ENCODE results near the gene SYCP2.

Gene SYCP2

GRCh38 chr20:59940129-59940955 lies 6.9 kb upstream of the SYCP2 start, which contains the start of the genes FAM217B and PPP1R3D:
Gene FAM217B (plus strand): TSS chr20:59940389. CDS start chr20:59943944, 3,555 bp downstream.
Gene PPP1R3D (minus strand): TSS chr20:59940305. CDS start chr20:59939931, 374 bp downstream.
- H3K4me2 ChIP-seq (ENCODE audit: low read depth, low read length, poor library complexity, severe bottlenecking) = peak within 1 kb of the TSS; percentile 76
- no peaks in the 10 kb centered on the region for H4K20me1 ChIP-seq (ENCODE audit: low read depth, low read length)
- H3K27ac ChIP-seq (ENCODE audit: low read depth, low read length) = peak within 1 kb of the TSS; percentile 74
- no peaks in the 10 kb centered on the region for H3K27me3 ChIP-seq (ENCODE audit: low read length)
- peaks cover 22% of the 10 kb centered on the region for H3K36me3 ChIP-seq (ENCODE audit: low read length)
- TF ChIP-seq CTCF (IDR thresholded peaks at IDR 0.05; ENCODE audit: insufficient read depth, low read length, poor library complexity, severe bottlenecking) (no peak), EZH2phosphoT487 (conservative IDR thresholded peaks at IDR 0.05; ENCODE audit: low read length) (no peak)
- no peaks in the 10 kb centered on the region for H3K9me3 ChIP-seq (ENCODE audit: insufficient read depth, low read length)
- peak within 1 kb of the TSS; percentile 77 for H3K9ac ChIP-seq (ENCODE audit: low read length)
- H3K9me2 ChIP-seq (replicated peaks; ENCODE audit: insufficient read depth, low read length) = no peaks in the 10 kb centered on the region
- H2AFZ ChIP-seq (ENCODE audit: low read depth, low read length, severe bottlenecking) = peak within 1 kb of the TSS; percentile 99
- H3K79me2 ChIP-seq (ENCODE audit: insufficient read depth, low read length) = peaks cover 15% of the 10 kb centered on the region
- peaks cover 23% of the 10 kb centered on the region for H3F3A ChIP-seq (ENCODE audit: insufficient read depth)
- peak within 1 kb of the TSS; percentile 65 for H3K4me3 ChIP-seq (ENCODE audit: insufficient read depth, low read length, poor library complexity, severe bottlenecking)

- peaks cover 22% of the 10 kb centered on the region for H3K36me3 ChIP-seq (ENCODE audit: low read length)
- H3K79me2 ChIP-seq (ENCODE audit: insufficient read depth, low read length) = peaks cover 15% of the 10 kb centered on the region
- H3K9me3 ChIP-seq (ENCODE audit: insufficient read depth, low read length) = no peaks in the 10 kb centered on the region
- peak overlapping the region; percentile 65 for H3K4me3 ChIP-seq (ENCODE audit: insufficient read depth, low read length, poor library complexity, severe bottlenecking)
- H2AFZ ChIP-seq (ENCODE audit: low read depth, low read length, severe bottlenecking) = peak overlapping the region; percentile 99
- no peak overlapping the region for H3K27ac ChIP-seq (ENCODE audit: low read depth, low read length)
- H3K4me2 ChIP-seq (ENCODE audit: low read depth, low read length, poor library complexity, severe bottlenecking) = peak overlapping the region; percentile 76
- no peaks in the 10 kb centered on the region for H3K9me2 ChIP-seq (replicated peaks; ENCODE audit: insufficient read depth, low read length)
- no peaks in the 10 kb centered on the region for H3K27me3 ChIP-seq (ENCODE audit: low read length)
- peaks cover 23% of the 10 kb centered on the region for H3F3A ChIP-seq (ENCODE audit: insufficient read depth)
- H4K20me1 ChIP-seq (ENCODE audit: low read depth, low read length) = no peaks in the 10 kb centered on the region
- TF ChIP-seq EZH2phosphoT487 (conservative IDR thresholded peaks at IDR 0.05; ENCODE audit: low read length) (no peak), CTCF (IDR thresholded peaks at IDR 0.05; ENCODE audit: insufficient read depth, low read length, poor library complexity, severe bottlenecking) (no peak)
- H3K9ac ChIP-seq (ENCODE audit: low read length) = peak overlapping the region; percentile 77
Observed at GRCh38 chr20:59939879-59940128, 6.4 kb upstream of the SYCP2 start.

- peaks cover 15% of the 10 kb centered on the region for H3K79me2 ChIP-seq (ENCODE audit: insufficient read depth, low read length)
- H3K27ac ChIP-seq (ENCODE audit: low read depth, low read length) = no peak overlapping the region
- H3K9ac ChIP-seq (ENCODE audit: low read length) = peak overlapping the region; percentile 77
- no peaks in the 10 kb centered on the region for H3K27me3 ChIP-seq (ENCODE audit: low read length)
- no peaks in the 10 kb centered on the region for H4K20me1 ChIP-seq (ENCODE audit: low read depth, low read length)
- no peaks in the 10 kb centered on the region for H3K9me3 ChIP-seq (ENCODE audit: insufficient read depth, low read length)
- H3K4me2 ChIP-seq (ENCODE audit: low read depth, low read length, poor library complexity, severe bottlenecking) = peak overlapping the region; percentile 76
- H3K9me2 ChIP-seq (replicated peaks; ENCODE audit: insufficient read depth, low read length) = no peaks in the 10 kb centered on the region
- peak overlapping the region; percentile 99 for H2AFZ ChIP-seq (ENCODE audit: low read depth, low read length, severe bottlenecking)
- peak overlapping the region; percentile 65 for H3K4me3 ChIP-seq (ENCODE audit: insufficient read depth, low read length, poor library complexity, severe bottlenecking)
- peaks cover 22% of the 10 kb centered on the region for H3K36me3 ChIP-seq (ENCODE audit: low read length)
- H3F3A ChIP-seq (ENCODE audit: insufficient read depth) = peaks cover 23% of the 10 kb centered on the region
- TF ChIP-seq EZH2phosphoT487 (conservative IDR thresholded peaks at IDR 0.05; ENCODE audit: low read length) = no peak
- TF ChIP-seq CTCF (IDR thresholded peaks at IDR 0.05; ENCODE audit: insufficient read depth, low read length, poor library complexity, severe bottlenecking) = no peak
Observed at GRCh38 chr20:59939052-59939878, 5.8 kb upstream of the SYCP2 start.

Measured in SU-DHL-6 (cell line).